22Rv1 (cell line): Measurements from ENCODE around the gene MRTFB.

Source experiments
- ZFX ChIP-seq: fragments of 450-650 bp; IDR thresholded peaks from 2 replicates; pipeline ENCODE4 v1.6.1; 2017; ENCODE audit warnings: antibody characterized with exemption, borderline replicate concordance
- TF ChIP-seq, protein P1 (sequence below): fragments of 450-650 bp; IDR thresholded peaks from 2 replicates; pipeline ENCODE4 v1.5.1; 2017; ENCODE audit warnings: mild to moderate bottlenecking

DNA sequence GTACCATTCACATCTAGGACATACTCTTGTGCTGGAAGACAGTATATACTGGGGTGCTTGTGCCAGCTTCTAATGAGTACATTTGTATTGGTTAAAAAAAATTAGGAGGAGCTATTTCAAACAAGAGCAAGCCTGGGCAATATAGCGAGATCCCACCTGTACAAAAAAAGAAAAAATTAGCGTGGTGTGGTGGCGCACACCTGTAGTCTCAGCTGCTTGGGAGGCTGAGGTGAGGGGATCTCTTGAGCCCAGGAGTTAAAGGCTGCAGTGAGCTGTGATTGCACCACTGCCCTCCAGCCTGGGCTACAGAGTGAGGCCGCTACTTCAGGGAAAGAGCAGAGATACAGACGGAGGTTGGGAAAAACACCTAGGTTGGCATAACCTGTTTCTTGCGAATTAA lies 1.2 kb downstream of the MRTFB start:
- TF ChIP-seq, protein P1, sequence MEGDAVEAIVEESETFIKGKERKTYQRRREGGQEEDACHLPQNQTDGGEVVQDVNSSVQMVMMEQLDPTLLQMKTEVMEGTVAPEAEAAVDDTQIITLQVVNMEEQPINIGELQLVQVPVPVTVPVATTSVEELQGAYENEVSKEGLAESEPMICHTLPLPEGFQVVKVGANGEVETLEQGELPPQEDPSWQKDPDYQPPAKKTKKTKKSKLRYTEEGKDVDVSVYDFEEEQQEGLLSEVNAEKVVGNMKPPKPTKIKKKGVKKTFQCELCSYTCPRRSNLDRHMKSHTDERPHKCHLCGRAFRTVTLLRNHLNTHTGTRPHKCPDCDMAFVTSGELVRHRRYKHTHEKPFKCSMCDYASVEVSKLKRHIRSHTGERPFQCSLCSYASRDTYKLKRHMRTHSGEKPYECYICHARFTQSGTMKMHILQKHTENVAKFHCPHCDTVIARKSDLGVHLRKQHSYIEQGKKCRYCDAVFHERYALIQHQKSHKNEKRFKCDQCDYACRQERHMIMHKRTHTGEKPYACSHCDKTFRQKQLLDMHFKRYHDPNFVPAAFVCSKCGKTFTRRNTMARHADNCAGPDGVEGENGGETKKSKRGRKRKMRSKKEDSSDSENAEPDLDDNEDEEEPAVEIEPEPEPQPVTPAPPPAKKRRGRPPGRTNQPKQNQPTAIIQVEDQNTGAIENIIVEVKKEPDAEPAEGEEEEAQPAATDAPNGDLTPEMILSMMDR = no peak
- TF ChIP-seq ZFX = no peak
